Mesenchymal stem cell (in vitro differentiated cells and primary cell): Measurements from ENCODE around the gene POLR2E.

ENCODE experiments used
- DNase-seq: peaks from one replicate; pipeline ENCODE4 v3.0.0-alpha.2; 2013
- H2AFZ ChIP-seq: one replicate; pipeline ENCODE4 v1.6.1; 2013; ENCODE audit warnings: low read depth, mild to moderate bottlenecking, control low read depth, inconsistent platforms, low read length, moderate library complexity
- H2AK5ac ChIP-seq: 2 replicates; pipeline ENCODE4 v1.6.1; 2013; ENCODE audit warnings: low read length, moderate library complexity, mild to moderate bottlenecking, inconsistent platforms; ENCODE audit not compliant: severe bottlenecking
- H2BK120ac ChIP-seq: one replicate; pipeline ENCODE4 v1.6.1; 2013; ENCODE audit warnings: low read depth, mild to moderate bottlenecking, inconsistent platforms, low read length, moderate library complexity
- H2BK12ac ChIP-seq, 2 experiments: one replicate each; pipeline ENCODE4 v1.6.1; 2013; ENCODE audit warnings: inconsistent platforms in 2 of 2, low read length in 2 of 2, mild to moderate bottlenecking in 2 of 2, moderate library complexity in 2 of 2, control low read depth in 1 of 2
- H2BK15ac ChIP-seq: one replicate; pipeline ENCODE4 v1.6.1; 2013; ENCODE audit warnings: mild to moderate bottlenecking, low read depth, inconsistent platforms; ENCODE audit not compliant: poor library complexity, severe bottlenecking
- H2BK5ac ChIP-seq: 2 replicates; pipeline ENCODE4 v1.6.1; 2013; ENCODE audit warnings: low read depth, mild to moderate bottlenecking, low read length, control low read depth, inconsistent platforms; ENCODE audit not compliant: poor library complexity, severe bottlenecking
- H3K14ac ChIP-seq, 2 experiments: one replicate each; pipeline ENCODE4 v1.6.1; 2013; ENCODE audit warnings: inconsistent platforms in 2 of 2, low read length in 2 of 2, control low read depth in 1 of 2, mild to moderate bottlenecking in 1 of 2, moderate library complexity in 1 of 2
- H3K18ac ChIP-seq, 2 experiments: one replicate each; pipeline ENCODE4 v1.6.1; 2013; ENCODE audit warnings: inconsistent platforms in 2 of 2, low read length in 2 of 2, control low read depth in 1 of 2, low read depth in 1 of 2, mild to moderate bottlenecking in 1 of 2
- H3K23ac ChIP-seq, 2 experiments: one replicate each; pipeline ENCODE4 v1.6.1; 2013; ENCODE audit warnings: inconsistent platforms in 2 of 2, low read length in 2 of 2, mild to moderate bottlenecking in 2 of 2, moderate library complexity in 2 of 2, control low read depth in 1 of 2
- H3K27ac ChIP-seq: 2 replicates; pipeline ENCODE4 v1.5.1; 2013; ENCODE audit warnings: mild to moderate bottlenecking, moderate library complexity, low read length, control low read depth, inconsistent platforms; ENCODE audit not compliant: poor library complexity, severe bottlenecking
- H3K27me3 ChIP-seq, 2 experiments: 2 replicates each; pipeline versions ENCODE4 v1.6.1 to v1.7.0; 2013; ENCODE audit warnings: low read length in 2 of 2, mild to moderate bottlenecking in 2 of 2, moderate library complexity in 2 of 2, control low read depth in 1 of 2, inconsistent platforms in 1 of 2; ENCODE audit not compliant: control insufficient read depth in 1 of 2, insufficient read depth in 1 of 2
- H3K36me3 ChIP-seq, 2 experiments: 2 replicates each; pipeline versions ENCODE4 v1.6.1 to v1.7.0; 2013; ENCODE audit warnings: low read length in 2 of 2, control low read depth in 1 of 2, inconsistent platforms in 1 of 2, low read depth in 1 of 2, mild to moderate bottlenecking in 1 of 2; ENCODE audit not compliant: insufficient read depth in 2 of 2, control insufficient read depth in 1 of 2
- H3K4ac ChIP-seq, 2 experiments: one replicate each; pipeline ENCODE4 v1.6.1; 2013; ENCODE audit warnings: inconsistent platforms in 2 of 2, low read length in 2 of 2, mild to moderate bottlenecking in 2 of 2, moderate library complexity in 2 of 2, control low read depth in 1 of 2, low read depth in 1 of 2
- H3K4me1 ChIP-seq: 2 replicates; pipeline ENCODE4 v1.6.1; 2013; ENCODE audit warnings: low read depth, low read length, control low read depth; ENCODE audit not compliant: control insufficient read depth, insufficient read depth
- H3K4me2 ChIP-seq: 2 replicates; pipeline ENCODE4 v1.6.1; 2013; ENCODE audit warnings: low read length, mild to moderate bottlenecking, inconsistent platforms; ENCODE audit not compliant: poor library complexity, severe bottlenecking
- H3K4me3 ChIP-seq, 2 experiments: 2 replicates each; pipeline versions ENCODE4 v1.5.1 to v1.7.0; 2013; ENCODE audit warnings: low read length in 2 of 2, mild to moderate bottlenecking in 2 of 2, control low read depth in 1 of 2, low read depth in 1 of 2; ENCODE audit not compliant: insufficient read depth in 1 of 2
- H3K79me1 ChIP-seq: replicated peaks from 2 replicates; pipeline ENCODE4 v1.6.1; 2013; ENCODE audit warnings: mild to moderate bottlenecking, control low read depth, low read length, inconsistent platforms; ENCODE audit not compliant: poor library complexity, severe bottlenecking
- H3K9ac ChIP-seq: 2 replicates; pipeline ENCODE4 v1.7.0; 2013; ENCODE audit warnings: mild to moderate bottlenecking, low read length, moderate library complexity
- H3K9me3 ChIP-seq: 2 replicates; pipeline ENCODE4 v1.7.0; 2013; ENCODE audit warnings: mild to moderate bottlenecking, low read length; ENCODE audit not compliant: control insufficient read depth
- H4K8ac ChIP-seq: one replicate; pipeline ENCODE4 v1.6.1; 2013; ENCODE audit warnings: inconsistent platforms, mild to moderate bottlenecking, low read length, moderate library complexity
- H4K91ac ChIP-seq: one replicate; pipeline ENCODE4 v1.6.1; 2013; ENCODE audit warnings: mild to moderate bottlenecking, low read length, inconsistent platforms
- WGBS: methylation state at CpG from one replicate; pipeline ENCODE4 v1.1.7; 2013; ENCODE audit warnings: mixed read lengths; 5-methylcytosine and 5-hydroxymethylcytosine counted together

The POLR2E gene

DNA sequence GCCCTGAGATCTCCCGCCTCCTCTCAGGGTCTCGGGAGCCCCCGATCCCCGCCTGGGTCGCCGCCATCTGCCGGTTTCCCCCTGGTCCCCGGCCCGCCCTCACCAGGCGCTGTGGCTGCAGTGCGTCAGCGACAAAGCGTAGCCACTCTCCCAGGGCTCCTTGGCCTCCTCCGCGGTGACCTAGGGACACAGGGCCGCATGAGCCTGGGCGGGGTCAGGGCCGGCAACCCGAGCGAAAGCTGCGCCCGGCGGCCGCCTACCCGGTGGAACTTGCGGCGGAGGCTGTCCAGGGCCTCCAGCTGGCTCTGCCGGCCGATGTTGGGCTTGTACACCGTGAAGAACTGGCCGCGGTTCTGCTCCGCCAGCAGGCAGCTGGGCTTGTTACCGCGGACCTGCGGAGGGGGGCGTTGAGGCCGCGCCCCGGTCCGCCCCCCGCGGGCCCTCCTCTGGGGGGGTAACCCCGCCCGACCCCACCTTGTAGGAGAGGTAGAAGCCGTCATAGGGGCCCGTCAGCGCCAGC, 13.9 kb upstream of the POLR2E start:
- Histone ChIP-seq H2BK5ac (no peak overlapping the region), H2BK120ac (no peak overlapping the region), H3K9me3 (no peaks in the 10 kb centered on the region), H2BK12ac (no peak overlapping the region), H2AFZ (no peak overlapping the region), H2BK15ac (no peak overlapping the region), H3K4me1 (peaks cover 42% of the 10 kb centered on the region), H3K36me3 (peaks cover 54 to 91% of the 10 kb centered on the region in 2 experiments), H3K27ac (no peak overlapping the region), H3K4me2 (no peak overlapping the region), H3K27me3 (no peaks in the 10 kb centered on the region), H3K23ac (no peak overlapping the region), H4K8ac (no peak overlapping the region), H3K9ac (no peak overlapping the region), H3K79me1 (peaks cover 6% of the 10 kb centered on the region), H3K4me3 (no peak overlapping the region), H3K4ac (no peak overlapping the region), H4K91ac (no peak overlapping the region), H3K18ac (no peak overlapping the region), H2AK5ac (no peak overlapping the region), H3K14ac (no peak overlapping the region)
- 97% methylated on average over 41 of the region's 48 CpGs for WGBS
- no peak for DNase-seq

DNA sequence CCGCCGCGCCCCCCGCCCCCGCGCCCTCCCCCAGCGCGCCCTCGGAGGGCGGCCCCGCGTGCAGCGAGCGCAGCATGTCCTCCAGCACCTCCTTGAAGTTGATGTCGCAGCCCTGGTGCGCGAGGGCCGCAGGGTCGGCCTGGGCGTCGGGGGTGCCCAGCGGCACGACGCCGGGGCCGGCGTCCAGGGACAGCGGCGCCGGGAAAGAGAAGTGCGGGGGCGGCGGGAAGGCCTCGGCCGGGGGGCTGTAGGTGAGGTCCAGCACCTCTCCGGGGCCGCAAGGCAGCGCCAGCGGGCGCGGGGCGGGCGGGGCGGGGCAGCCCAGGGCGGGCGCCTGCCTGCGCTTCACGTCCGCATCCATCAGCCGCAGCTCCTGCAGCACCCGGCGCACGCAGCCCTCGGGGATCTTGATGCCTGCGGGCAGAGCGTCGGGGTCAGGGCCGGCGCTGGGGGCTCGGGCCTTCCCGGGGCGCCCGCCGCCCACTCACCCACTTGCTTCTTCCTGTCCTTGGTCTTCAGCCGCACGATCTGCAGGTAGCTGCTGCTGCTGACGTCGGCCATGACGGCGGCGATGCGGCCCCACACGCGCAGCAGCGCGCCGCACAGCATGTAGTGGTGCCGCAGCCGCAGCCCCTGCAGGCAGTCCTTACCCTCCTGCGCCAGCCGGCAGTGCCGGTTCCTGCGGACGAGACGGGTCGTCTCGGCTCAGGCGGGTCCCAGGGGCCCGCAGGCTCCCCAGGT, 13.3 kb upstream of the POLR2E start:
- peak overlapping the region; percentile 18 for H2BK15ac ChIP-seq
- DNase-seq = no peak
- H3K14ac ChIP-seq = no peak overlapping the region
- H2AK5ac ChIP-seq = no peak overlapping the region
- H4K91ac ChIP-seq = no peak overlapping the region
- no peaks in the 10 kb centered on the region for H3K27me3 ChIP-seq
- H3K4me3 ChIP-seq = no peak overlapping the region
- WGBS = 98% methylated on average over 78 of the region's 89 CpGs
- H3K79me1 ChIP-seq = peaks cover 6% of the 10 kb centered on the region
- H3K4me2 ChIP-seq = no peak overlapping the region
- peak overlapping the region; percentile 30 for H2BK120ac ChIP-seq
- no peak overlapping the region for H3K27ac ChIP-seq
- H3K4me1 ChIP-seq = peaks cover 36% of the 10 kb centered on the region
- H3K9ac ChIP-seq = no peak overlapping the region
- H2BK5ac ChIP-seq = no peak overlapping the region
- H4K8ac ChIP-seq = no peak overlapping the region
- no peak overlapping the region for H2AFZ ChIP-seq
- H3K23ac ChIP-seq = no peak overlapping the region
- H3K36me3 ChIP-seq = peaks cover 48 to 84% of the 10 kb centered on the region in 2 experiments
- no peaks in the 10 kb centered on the region for H3K9me3 ChIP-seq
- H2BK12ac ChIP-seq = no peak overlapping the region
- no peak overlapping the region for H3K18ac ChIP-seq
- no peak overlapping the region for H3K4ac ChIP-seq

DNA sequence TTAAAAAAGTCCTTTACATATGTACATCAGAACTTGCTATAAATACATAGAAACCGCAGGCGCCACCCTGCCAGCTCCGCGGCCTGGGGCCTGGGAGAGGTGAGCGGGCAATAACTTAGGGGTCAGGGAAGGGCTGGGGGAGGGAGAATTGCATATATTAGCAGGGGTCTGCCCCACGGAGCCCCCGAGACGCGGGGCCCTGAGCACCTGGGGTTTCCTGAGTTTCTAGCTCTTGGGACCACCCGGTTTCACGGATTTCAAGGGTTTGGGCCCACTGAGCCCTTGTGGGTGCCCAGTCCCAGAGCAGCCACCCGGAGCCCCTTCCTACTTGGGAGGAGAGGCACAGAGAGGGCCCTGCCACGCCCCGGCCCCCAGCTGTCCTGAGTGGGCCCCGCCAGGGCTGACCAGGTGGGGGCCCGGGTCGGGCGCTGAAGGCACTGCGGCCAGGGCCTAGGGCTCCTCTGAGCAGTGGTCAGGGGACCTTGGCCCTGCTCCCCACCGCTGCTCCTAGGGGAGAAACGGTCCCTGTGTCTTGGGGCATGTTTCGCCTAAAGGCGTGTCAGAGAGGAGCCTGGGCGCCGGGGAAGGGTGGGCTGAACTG, 12.6 kb upstream of the POLR2E start:
- WGBS = 93% methylated on average over 25 of the region's 25 CpGs
- H4K8ac ChIP-seq = no peak overlapping the region
- H2BK120ac ChIP-seq = no peak overlapping the region
- no peak overlapping the region for H3K4me3 ChIP-seq
- H3K27ac ChIP-seq = peak overlapping the region; percentile 13
- H3K4me1 ChIP-seq = peaks cover 35% of the 10 kb centered on the region
- H3K9me3 ChIP-seq = no peaks in the 10 kb centered on the region
- no peak overlapping the region for H2AFZ ChIP-seq
- H2BK15ac ChIP-seq = no peak overlapping the region
- H4K91ac ChIP-seq = no peak overlapping the region
- peak; percentile 22 for DNase-seq
- H2BK12ac ChIP-seq = no peak overlapping the region
- H2AK5ac ChIP-seq = no peak overlapping the region
- H3K14ac ChIP-seq = no peak overlapping the region
- H3K27me3 ChIP-seq = no peaks in the 10 kb centered on the region
- peaks cover 6% of the 10 kb centered on the region for H3K79me1 ChIP-seq
- no peak overlapping the region for H3K4me2 ChIP-seq
- H3K4ac ChIP-seq = no peak overlapping the region
- H3K23ac ChIP-seq = no peak overlapping the region
- no peak overlapping the region for H3K9ac ChIP-seq
- no peak overlapping the region for H3K18ac ChIP-seq
- no peak overlapping the region for H2BK5ac ChIP-seq
- H3K36me3 ChIP-seq = peaks cover 44 to 79% of the 10 kb centered on the region in 2 experiments

DNA sequence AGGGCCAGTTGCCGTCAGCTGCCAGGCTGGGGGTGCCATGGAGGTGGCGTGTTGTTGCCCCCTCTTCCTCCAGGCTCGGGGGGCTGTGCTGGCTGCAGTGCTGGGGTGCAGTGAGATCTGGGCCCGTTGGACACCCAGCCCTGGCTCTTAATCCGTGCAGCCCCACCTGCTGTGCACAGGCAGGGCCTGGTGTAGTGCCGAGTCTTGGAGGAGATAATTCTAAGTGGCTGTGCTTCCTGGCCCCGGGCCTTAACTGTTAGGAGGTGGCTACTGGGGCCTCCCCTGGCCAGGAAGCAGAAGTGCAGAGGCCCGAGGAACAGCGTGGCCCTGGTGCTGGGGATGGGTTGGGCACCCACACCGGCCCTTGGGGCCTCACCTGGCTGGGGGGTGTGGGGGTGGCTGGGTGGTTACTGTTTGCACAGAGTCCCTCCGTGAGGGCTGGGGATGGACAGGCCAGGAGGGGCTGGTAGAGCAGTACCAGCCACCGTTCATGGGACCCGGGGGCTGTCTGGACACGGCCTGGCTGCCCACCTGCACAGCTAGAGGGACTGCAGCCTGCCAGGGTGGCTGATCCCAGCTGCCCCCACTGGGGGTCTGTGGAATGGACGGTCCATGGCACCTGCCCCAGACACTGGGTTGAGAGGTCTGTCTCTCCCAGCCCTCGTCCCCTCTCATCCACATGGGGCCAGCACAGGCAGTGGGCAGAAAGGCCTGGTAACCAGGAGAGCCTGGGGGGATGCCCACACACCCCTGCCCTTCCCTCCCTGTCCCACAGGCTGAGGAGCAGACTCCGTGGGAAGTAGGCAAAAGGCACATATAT, 11.9 kb upstream of the POLR2E start:
- no peaks in the 10 kb centered on the region for H3K9me3 ChIP-seq
- H3K23ac ChIP-seq = no peak overlapping the region
- H2BK12ac ChIP-seq = peak overlapping the region in 1 of 2 experiments; percentile 18
- peaks cover 40 to 72% of the 10 kb centered on the region in 2 experiments for H3K36me3 ChIP-seq
- no peak overlapping the region for H3K4ac ChIP-seq
- no peak overlapping the region for H3K4me2 ChIP-seq
- H3K9ac ChIP-seq = peak overlapping the region; percentile 88
- H2AK5ac ChIP-seq = peak overlapping the region; percentile 69
- DNase-seq = peak; percentile 62
- H2BK5ac ChIP-seq = no peak overlapping the region
- H3K27me3 ChIP-seq = no peaks in the 10 kb centered on the region
- 73% methylated on average over 16 of the region's 17 CpGs for WGBS
- peak overlapping the region in 1 of 2 experiments; percentile 45 for H3K14ac ChIP-seq
- H3K79me1 ChIP-seq = peaks cover 6% of the 10 kb centered on the region
- peaks cover 36% of the 10 kb centered on the region for H3K4me1 ChIP-seq
- H3K4me3 ChIP-seq = no peak overlapping the region
- no peak overlapping the region for H2BK120ac ChIP-seq
- H3K27ac ChIP-seq = peak overlapping the region; percentile 13
- peak overlapping the region; percentile 49 for H4K8ac ChIP-seq
- H2BK15ac ChIP-seq = no peak overlapping the region
- H3K18ac ChIP-seq = no peak overlapping the region
- peak overlapping the region; percentile 18 for H4K91ac ChIP-seq
- H2AFZ ChIP-seq = no peak overlapping the region
